GM10248 (cell line): ENCODE data around the gene CAPG.

Experiments
- CTCF ChIA-PET: fragments of 300-600 bp; sonication (Branson Sonifier 250); formaldehyde crosslinking; extraction: SDS; loops from one replicate; lab custom pipeline; 2021; ENCODE audit warnings: antibody characterized with exemption; lab: Yijun Ruan, JAX
- POLR2A ChIA-PET: fragments of 350-650 bp; sonication (Branson Sonifier 250); formaldehyde crosslinking; extraction: SDS; loops from one replicate; lab custom pipeline; 2020; ENCODE audit warnings: antibody characterized with exemption; lab: Yijun Ruan, JAX
- DNase-seq: peaks from one replicate; pipeline ENCODE4 v3.0.0; 2012; ENCODE audit errors: extremely low spot score
- TF ChIP-seq, protein P1 (sequence below): IDR thresholded peaks from 2 replicates; pipeline ENCODE4 v1.5.1; 2012; ENCODE audit warnings: mild to moderate bottlenecking, low read depth; ENCODE audit errors: extremely low read depth, missing control alignments, control extremely low read depth

Gene CAPG

DNA sequence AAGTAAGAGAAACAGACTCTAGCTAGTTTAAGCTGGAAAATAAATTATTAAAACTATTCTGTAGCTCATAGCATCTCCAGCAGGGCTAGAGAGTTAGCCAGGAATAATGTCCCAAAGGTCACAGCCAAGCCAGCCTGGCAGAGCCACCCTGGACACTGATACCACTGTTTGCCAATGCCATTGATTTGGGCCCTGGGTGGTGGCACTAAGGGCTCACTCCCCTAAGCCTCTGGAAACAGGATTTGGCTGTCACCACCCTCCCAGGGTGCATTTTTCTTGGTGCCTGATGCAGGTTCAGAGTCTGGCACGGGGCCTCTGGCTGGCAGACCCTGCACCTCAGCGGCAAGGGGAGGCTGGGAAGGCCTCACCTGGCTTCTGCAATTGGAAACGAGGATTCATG, 15.4 kb upstream of the CAPG start:
- POLR2A ChIA-PET, result interaction anchor here (1.6 kb wide), 1 partner anchor 113 kb away, joined by 5 read pairs; no protein-coding TSS in a partner anchor

DNA sequence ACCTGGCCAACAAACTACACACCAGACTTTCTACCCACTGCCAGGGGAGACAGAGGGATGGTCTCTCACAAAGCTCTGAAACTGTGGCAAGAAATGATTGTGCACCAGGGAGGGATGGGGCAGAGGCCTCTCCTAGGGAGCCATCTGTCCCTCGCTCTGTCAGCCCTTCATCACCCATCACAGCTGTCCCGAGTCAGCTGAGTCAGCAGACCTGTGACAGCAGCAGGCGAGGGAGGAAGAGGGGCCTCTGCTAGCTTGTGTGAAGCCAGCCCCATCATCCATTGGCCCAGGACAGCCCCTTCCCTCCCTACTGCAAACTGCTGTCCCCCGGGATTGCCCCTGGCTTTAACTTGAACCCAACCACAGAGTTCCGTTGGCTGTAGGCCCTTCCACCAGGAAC, 13.4 kb upstream of the CAPG start:
- POLR2A ChIA-PET, result interaction anchor here (1.2 kb wide), 1 partner anchor 115 kb away, joined by 7 read pairs; the partner anchor contains the start of gene MAT2A
- TF ChIP-seq, protein P1, sequence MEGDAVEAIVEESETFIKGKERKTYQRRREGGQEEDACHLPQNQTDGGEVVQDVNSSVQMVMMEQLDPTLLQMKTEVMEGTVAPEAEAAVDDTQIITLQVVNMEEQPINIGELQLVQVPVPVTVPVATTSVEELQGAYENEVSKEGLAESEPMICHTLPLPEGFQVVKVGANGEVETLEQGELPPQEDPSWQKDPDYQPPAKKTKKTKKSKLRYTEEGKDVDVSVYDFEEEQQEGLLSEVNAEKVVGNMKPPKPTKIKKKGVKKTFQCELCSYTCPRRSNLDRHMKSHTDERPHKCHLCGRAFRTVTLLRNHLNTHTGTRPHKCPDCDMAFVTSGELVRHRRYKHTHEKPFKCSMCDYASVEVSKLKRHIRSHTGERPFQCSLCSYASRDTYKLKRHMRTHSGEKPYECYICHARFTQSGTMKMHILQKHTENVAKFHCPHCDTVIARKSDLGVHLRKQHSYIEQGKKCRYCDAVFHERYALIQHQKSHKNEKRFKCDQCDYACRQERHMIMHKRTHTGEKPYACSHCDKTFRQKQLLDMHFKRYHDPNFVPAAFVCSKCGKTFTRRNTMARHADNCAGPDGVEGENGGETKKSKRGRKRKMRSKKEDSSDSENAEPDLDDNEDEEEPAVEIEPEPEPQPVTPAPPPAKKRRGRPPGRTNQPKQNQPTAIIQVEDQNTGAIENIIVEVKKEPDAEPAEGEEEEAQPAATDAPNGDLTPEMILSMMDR, result no peak
- CTCF ChIA-PET, result interaction anchor here (1.1 to 6.3 kb wide), 4 partner anchors 67 to 174 kb away, joined by 3 to 158 read pairs (median 3); no protein-coding TSS in a partner anchor
- DNase-seq, result no peak

More for the DNA sequence above, 15.4 kb upstream of the CAPG start:
- DNase-seq, result no peak
- CTCF ChIA-PET, result interaction anchor here (0.8 to 1.2 kb wide), 4 partner anchors 12 to 128 kb away, joined by 3 to 4 read pairs (median 3); no protein-coding TSS in a partner anchor
- TF ChIP-seq, protein P1, result no peak

DNA sequence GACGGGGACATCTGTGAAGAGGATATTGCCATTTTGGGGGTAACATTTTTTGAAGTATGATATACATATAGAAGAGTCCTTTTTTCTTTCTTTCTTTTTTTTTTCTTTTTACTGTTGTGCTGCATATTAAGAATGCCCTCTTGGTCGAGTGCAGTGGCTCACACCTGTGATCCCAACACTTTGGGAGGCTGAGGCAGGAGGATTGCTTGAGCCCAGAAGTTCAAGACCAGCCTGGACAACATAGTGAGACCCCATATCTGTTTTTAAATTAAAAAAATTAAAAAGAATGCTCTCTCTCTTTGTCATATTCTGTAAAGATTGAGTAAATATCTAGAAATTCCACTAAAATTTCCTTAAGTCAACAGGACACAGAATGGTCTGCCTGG, 11.9 kb upstream of the CAPG start:
- TF ChIP-seq, protein P1, result no peak
- CTCF ChIA-PET, result interaction anchor here (1.1 to 6.3 kb wide), 13 partner anchors 8 to 283 kb away, joined by 3 to 158 read pairs (median 6); no protein-coding TSS in a partner anchor
- DNase-seq, result no peak
- POLR2A ChIA-PET, result no interaction called here

DNA sequence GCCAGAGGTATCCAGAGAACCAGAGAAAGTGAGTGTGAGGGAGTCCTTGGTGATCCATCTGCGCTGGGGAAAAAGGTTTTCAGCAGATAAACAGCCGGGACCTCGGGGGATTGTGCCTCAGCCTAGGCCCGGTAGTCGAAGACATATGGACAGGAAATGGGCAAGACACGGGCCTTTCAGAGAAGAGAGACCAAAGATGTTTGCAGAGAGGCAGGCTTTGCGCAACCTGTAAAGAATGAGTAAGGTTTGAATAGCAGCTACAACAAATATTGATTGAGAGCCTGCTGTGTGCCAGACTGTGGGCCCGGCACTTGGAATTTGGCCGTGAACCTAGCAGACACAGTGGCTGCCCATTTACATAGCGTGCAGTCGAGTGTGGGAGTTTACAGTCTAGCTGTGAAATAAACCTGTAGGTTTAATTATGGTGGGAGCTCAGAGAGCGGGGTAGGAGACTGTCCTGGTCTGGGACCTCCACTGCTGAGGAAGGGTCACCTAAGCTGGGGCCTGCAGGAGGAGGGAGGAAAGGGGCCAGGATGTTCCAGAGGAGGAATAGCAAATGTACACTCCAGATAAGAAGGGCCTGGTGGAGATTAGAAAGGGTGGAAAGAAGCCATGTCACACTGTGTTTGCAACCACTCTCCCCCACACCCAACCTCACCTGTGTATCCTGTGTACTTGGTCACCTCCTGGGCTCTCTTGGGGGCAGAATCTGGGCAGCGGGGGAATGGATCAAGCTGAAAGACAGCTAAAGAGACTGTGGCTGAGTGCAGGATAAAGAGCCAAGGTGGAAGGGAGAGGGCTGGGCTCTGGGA, 11.3 kb upstream of the CAPG start:
- TF ChIP-seq, protein P1, result no peak
- DNase-seq, result no peak

DNA sequence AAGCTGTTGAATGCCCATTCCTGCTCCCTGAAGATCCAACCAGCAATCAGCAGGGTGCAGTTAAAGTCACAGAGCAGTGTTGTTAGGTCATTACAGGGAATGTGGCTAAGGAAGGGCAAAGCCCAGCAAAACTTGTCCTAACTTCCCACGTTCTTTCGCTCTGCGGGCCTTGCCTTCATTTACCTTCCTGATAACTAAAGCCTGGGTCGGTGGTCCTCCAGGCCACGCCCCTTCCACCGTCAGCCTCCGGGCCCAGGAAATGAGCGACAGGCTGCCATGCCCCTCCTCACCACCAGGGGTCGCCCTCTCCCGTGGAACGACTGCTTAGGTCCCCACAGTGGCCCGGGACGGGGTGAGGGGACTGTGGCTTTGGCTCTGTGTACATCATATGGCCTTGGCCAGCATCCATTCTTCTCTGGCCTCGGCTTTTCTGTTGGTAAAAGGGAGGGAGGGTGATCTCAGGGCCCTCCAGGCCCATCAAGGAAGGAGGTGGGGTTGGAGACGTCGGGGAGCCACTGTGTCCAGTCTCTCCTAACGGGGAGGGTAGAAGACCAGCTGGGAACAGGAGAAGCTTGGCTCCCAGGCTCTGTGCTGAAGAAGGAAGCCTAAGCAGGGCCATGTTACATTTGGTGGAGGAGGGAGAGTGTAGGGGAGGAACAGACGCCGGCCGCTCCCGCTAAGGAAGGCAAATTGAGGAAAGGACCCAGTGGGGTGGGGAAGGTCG, 10.5 kb upstream of the CAPG start:
- POLR2A ChIA-PET, result interaction anchor here (1.1 to 2.4 kb wide), 2 partner anchors 118 kb away, joined by 3 to 15 read pairs; partner anchors contain the start of gene MAT2A
- TF ChIP-seq, protein P1, result peak; percentile 99
- DNase-seq, result peak; percentile 90
- CTCF ChIA-PET, result interaction anchor here (0.6 to 6.3 kb wide), 33 partner anchors 8 to 737 kb away, joined by 3 to 158 read pairs (median 5); partner anchors contain the start of genes GGCX and MAT2A

More for the DNA sequence above, 11.3 kb upstream of the CAPG start:
- POLR2A ChIA-PET, result interaction anchor here (1.1 kb wide), 1 partner anchor 117 kb away, joined by 3 read pairs; the partner anchor contains the start of gene MAT2A
- CTCF ChIA-PET, result interaction anchor here (0.7 to 6.3 kb wide), 19 partner anchors 8 to 284 kb away, joined by 3 to 158 read pairs (median 5); partner anchors contain the start of gene GGCX
